ENCODE results near the gene ANO2.

- TF ChIP-seq TAF1 (IDR thresholded peaks at IDR 0.05; ENCODE audit: borderline replicate concordance, insufficient read depth, low read length) (no peak), POLR2AphosphoS5 (IDR thresholded peaks at IDR 0.05; ENCODE audit: low read depth, low read length) (no peak)
Observed at GRCh38 chr12:5779401-5779800, 165.7 kb downstream of the ANO2 start.
